Testis (tissue), 2 donors: ENCODE measurements around the gene ULK4.

Source experiments
- POLR2A ChIP-seq: fragments of 450-650 bp; IDR thresholded peaks from one replicate; pipeline ENCODE4 v1.6.1; 2017; ENCODE audit warnings: antibody characterized with exemption, mild to moderate bottlenecking, moderate library complexity
- TF ChIP-seq, protein P1 (sequence below), 3 experiments: fragments of 450-650 bp in 2 of 3; fragments of 200-600 bp in 1 of 3; sonication (generic) in 1 of 3; IDR thresholded peaks; one replicate each; pipeline ENCODE4 v1.5.1; 2016 to 2019; ENCODE audit warnings: antibody characterized with exemption in 3 of 3, mild to moderate bottlenecking in 2 of 3, moderate library complexity in 1 of 3

DNA sequence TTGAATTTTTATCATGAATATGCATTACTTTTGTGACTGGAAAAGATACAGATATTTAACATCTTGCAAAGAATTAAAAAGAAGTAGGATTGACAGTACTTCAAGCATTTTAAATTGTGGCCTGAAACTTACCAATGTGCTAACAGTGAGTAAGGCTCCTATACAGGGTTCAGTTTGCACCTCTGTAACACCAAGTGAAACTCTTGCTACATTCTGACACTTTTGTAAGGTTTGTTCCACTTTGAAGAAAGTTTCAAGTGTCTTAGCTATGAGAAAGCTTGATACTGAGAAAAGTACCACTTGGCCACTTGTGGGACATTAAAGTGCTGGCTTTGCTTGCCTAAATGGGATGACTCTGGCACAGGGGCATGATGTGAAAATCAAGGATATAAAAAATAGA lies 473.4 kb downstream of the ULK4 start:
- no peak for TF ChIP-seq POLR2A
- TF ChIP-seq, protein P1, sequence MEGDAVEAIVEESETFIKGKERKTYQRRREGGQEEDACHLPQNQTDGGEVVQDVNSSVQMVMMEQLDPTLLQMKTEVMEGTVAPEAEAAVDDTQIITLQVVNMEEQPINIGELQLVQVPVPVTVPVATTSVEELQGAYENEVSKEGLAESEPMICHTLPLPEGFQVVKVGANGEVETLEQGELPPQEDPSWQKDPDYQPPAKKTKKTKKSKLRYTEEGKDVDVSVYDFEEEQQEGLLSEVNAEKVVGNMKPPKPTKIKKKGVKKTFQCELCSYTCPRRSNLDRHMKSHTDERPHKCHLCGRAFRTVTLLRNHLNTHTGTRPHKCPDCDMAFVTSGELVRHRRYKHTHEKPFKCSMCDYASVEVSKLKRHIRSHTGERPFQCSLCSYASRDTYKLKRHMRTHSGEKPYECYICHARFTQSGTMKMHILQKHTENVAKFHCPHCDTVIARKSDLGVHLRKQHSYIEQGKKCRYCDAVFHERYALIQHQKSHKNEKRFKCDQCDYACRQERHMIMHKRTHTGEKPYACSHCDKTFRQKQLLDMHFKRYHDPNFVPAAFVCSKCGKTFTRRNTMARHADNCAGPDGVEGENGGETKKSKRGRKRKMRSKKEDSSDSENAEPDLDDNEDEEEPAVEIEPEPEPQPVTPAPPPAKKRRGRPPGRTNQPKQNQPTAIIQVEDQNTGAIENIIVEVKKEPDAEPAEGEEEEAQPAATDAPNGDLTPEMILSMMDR (IDR thresholded peaks at IDR 0.05), result no peak
